HuH-7.5 (cell line): ENCODE measurements around the gene EPAS1.

Experiments used
- DNase-seq: peaks from one replicate; pipeline ENCODE4 v3.0.0; 2011; ENCODE audit warnings: low spot score

Gene EPAS1

GRCh38 chr2:46323730-46324129, 26.5 kb downstream of the EPAS1 start:
- DNase-seq: no peak

DNA sequence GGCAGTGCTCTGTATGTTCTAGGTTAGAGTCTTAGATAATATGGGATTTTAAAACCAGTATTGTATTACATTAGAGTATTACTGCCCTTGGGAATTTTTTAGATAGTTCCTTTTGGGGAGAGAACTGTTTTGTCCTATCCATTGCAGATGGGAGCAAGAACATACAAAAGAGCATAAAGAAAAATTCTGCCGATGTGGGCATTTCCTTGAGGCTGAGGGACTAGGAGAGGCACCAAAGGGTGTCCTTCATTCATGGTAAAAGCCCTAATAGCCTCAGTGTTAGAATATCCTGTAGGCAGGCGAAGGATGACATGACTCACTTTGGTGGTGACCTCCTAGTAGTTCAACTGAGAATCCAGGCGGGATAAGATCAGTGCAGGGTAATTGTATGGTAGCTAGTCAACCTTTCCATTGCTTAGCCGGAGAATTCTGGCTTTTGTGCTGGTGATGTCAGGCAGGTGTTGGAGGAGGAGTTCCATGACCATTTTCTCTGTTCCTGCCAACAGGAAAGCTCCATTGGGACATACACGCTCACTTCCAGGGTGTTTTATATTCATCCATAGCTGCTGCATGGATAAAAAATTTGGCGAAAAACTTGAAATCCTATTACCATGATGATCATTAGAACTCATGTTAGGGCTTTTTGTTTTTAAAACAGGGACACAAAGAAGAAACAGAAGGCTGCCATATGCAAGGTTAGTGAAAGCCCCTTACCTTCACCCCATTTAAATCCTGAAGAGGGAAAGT, 28.1 kb downstream of the EPAS1 start:
- no peak for DNase-seq

DNA sequence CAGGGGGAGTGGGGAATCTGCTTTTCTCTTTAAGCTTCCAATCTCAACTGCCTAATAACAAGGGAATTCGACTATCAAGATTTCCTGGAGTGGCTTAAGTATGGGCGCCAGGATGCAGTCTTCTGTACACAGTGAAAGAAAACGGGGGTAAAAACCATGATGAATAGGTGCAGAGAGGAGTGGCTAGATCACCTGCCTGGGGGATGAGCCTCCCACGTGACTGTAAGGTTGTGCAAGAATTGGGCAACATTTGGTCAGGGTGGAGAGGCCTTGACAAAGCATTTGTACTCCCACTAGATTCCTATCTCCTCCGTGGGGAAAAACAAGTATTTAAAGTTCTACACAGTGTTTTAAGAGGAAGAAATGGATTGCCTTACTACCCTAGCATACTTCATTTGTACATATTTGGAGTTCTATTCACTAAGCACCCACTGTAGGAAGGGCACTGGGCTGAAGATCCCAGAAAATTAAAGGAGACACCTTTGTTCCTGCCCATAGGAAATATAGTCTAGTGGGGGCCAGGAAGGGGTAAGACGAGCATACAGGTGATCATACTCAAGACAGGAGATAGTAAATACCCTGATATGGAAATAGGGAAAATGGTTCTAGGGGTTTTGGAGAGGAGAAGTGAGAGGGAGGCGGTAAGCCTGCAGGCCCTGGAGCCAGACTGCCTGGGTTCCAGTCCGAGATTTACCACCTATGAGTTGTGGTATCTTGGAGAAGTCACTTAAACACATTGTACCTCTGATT, 29.2 kb downstream of the EPAS1 start:
- DNase-seq: peak; percentile 37

GRCh38 chr2:46327627-46328026, 30.4 kb downstream of the EPAS1 start:
- no peak for DNase-seq

- DNase-seq: no peak
These were observed 31.1 kb downstream of the EPAS1 start for GRCh38 chr2:46328291-46328690.

- DNase-seq: no peak
These were observed 31.6 kb downstream of the EPAS1 start for GRCh38 chr2:46328829-46329228.

GRCh38 chr2:46329340-46329739, 32.1 kb downstream of the EPAS1 start:
- no peak for DNase-seq

- DNase-seq: no peak
These were observed 32.9 kb downstream of the EPAS1 start for GRCh38 chr2:46329803-46330775.

DNA sequence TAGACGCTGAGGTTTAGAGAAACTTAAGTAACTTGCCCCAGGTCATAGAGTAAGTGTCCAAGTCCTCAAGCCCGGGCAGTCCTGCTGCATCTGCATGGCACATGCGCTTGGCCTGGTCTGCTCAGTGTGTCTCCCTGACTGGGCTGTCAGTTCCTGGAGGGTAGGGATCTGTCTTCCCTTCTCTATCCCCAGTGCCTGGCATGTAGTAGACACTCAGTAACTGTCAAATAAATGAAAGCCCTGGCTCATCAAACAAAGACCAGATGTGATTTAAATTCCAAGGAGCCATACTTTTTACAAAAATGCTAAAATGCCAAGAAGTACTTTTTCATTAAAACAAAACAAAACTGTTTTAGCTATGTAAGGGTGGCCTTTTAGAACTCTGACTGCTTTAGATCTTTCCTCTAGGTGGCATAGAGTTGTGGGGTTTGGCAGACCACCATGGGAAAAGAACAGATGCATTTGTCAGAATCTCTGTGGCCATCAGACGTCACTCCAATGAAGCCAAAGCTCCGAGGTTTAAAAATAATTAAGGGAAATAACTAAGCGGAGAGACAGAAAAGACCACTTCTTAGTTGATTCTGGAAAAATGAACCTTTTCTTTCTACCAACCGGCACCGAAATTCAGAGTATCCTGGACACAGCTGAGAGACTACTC, 34.0 kb downstream of the EPAS1 start:
- no peak for DNase-seq

GRCh38 chr2:46332686-46333281, 35.6 kb downstream of the EPAS1 start:
- no peak for DNase-seq

DNA sequence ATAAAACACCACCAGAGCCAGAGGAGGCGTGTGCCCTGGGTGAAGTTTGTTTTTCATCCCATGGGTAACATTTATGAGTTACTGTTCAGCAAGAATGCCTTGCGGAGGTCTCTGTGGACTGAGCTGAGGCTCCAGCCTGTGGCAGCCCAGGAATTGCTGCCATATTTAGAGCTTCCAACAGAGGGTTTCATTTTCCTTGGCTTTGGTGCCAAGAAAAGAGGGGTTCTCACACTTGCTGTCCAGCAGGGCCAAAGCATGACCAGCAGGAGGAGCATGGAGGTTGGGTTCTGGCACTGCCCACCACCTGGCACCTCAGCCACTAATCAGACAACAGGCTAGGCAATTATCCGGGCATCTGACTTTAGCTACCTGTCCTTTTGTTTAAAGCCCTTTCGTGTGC, 36.7 kb downstream of the EPAS1 start:
- DNase-seq: no peak

- DNase-seq: no peak
These were observed 37.4 kb downstream of the EPAS1 start for GRCh38 chr2:46334389-46335271.

DNA sequence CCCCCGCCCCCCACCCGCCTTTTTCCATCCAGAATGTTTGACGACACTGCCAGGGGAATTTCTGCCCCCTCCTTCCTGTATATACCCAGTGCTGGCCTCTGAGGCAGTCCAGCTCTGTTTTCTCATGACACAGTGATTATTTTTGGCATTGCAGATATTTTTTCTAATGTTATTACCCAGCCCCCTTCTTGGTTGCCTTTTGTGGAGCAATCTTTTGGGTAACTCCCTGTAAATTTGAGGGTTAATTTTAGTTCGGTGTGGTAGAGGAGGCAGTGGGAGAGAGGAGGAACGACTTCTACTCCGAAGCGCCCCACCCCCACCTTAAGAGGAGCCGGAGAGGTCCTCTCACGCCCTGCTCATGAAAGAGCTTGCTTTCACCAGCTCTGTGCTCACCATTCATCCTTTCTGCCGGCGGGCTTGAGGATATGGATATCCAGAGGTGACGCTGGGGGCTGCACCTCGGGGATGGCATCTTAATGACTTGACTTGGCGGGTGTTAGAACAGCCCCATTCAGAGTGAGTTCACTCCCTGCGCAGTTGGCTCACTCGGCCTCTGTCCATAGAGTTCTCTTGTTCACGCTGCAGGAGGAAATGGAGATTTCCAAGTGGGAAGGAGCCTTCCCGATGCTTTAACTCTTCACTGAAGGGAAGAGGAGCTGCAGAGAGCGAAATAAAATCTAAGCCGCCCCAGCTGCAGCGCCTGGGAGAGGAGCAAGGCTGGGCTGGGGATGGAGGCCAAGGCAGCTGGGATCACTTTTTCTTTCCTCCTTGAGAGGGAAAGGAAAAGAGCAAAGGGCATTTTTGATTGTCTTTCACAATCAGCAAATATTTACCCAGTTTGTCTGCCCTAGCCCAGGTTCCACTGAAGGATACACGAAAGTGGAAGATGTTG, 38.4 kb downstream of the EPAS1 start:
- no peak for DNase-seq

DNA sequence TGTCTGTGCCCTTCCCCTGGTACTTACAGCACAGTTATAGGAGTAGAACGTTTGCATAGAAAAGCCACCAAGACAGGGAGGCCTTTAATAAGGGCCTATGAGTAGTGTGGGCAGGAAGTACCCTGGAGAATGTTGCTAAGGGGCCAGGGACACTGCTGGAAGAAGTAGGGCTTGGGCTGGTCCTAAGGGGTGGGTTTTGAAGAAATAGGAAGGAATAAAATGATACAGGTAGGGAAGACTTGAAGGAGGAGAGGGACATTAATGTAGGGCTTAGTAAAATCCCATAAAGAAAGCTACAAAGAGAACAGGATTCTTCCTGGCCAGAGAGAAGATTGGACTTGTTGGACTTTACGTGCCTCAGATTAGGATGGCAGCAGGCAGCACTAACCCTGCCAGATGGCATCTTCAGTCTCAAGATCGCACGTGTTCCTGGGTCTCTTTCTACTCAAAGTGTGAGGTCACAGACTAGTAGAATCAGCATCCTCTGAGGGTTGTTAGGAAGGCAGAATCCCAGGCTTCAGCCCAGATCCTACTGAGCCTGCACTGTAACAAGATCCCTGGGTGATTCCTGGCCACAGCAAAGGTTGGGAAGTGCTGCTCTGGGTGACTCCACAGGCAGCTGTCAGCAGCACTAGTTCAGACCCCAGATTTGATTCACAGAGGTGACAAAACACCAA, 39.2 kb downstream of the EPAS1 start:
- no peak for DNase-seq

- no peak for DNase-seq
These were observed 40.2 kb downstream of the EPAS1 start for GRCh38 chr2:46337208-46337994.

DNA sequence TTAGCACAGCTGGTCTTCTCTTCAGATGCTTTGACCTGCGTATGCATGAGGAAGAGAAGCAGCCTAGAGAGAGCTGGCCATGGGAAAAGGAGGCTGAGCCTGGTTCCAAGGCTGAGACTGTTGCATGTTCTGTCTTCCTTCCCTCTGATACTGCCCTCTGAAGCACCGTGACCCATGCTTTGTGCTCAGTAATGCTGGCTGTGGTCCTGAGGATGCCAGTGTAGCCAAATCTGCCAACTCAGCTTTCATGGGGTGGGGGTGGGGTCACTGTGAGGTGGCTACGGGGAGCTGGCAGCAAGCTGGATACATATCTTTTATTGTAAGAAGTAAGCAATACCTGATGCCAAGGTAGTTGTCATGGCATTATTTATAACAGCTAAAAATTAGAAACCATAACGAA, 41.5 kb downstream of the EPAS1 start:
- DNase-seq: no peak

DNA sequence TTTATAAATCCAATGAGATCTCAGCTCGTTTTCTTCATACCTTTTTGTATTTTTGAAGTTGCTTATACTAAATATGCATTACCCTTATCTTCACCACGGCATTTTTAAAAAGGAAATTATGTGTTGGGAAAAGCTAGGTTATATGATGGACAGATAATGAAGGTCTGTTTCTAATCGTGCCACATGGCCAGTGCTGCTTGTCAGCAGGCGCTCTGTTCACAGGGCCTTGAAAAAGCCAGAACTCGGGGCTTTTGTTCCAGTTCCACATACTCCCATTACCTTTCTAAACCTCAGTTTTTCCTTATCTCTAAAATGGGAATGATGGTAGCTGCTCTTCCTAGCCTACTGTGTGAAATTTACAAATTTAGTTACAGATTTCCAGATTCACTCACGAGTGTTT, 42.0 kb downstream of the EPAS1 start:
- no peak for DNase-seq
